Ishikawa (cell line): ENCODE measurements around the gene LAMA1.

Experiments
- CEBPB ChIP-seq: IDR thresholded peaks from 2 replicates; pipeline ENCODE4 v1.6.1; 2012
- EGR1 ChIP-seq: IDR thresholded peaks from 2 replicates; pipeline ENCODE4 v1.6.1; 2012
- EP300 ChIP-seq: IDR thresholded peaks from 2 replicates; pipeline ENCODE4 v1.6.1; 2012; ENCODE audit warnings: borderline replicate concordance
- NFIC ChIP-seq: IDR thresholded peaks from 2 replicates; pipeline ENCODE4 v1.6.1; 2012
- TEAD4 ChIP-seq: IDR thresholded peaks from 2 replicates; pipeline ENCODE4 v1.6.1; 2012
- YY1 ChIP-seq: IDR thresholded peaks from 2 replicates; pipeline ENCODE4 v1.6.1; 2012; ENCODE audit warnings: low read depth
- ZBTB7A ChIP-seq: IDR thresholded peaks from 2 replicates; pipeline ENCODE4 v1.6.1; 2012; ENCODE audit warnings: low read depth
- TF ChIP-seq, protein P1 (sequence below): IDR thresholded peaks from 2 replicates; pipeline ENCODE4 v1.6.1; 2012; ENCODE audit warnings: low read depth, mild to moderate bottlenecking

DNA sequence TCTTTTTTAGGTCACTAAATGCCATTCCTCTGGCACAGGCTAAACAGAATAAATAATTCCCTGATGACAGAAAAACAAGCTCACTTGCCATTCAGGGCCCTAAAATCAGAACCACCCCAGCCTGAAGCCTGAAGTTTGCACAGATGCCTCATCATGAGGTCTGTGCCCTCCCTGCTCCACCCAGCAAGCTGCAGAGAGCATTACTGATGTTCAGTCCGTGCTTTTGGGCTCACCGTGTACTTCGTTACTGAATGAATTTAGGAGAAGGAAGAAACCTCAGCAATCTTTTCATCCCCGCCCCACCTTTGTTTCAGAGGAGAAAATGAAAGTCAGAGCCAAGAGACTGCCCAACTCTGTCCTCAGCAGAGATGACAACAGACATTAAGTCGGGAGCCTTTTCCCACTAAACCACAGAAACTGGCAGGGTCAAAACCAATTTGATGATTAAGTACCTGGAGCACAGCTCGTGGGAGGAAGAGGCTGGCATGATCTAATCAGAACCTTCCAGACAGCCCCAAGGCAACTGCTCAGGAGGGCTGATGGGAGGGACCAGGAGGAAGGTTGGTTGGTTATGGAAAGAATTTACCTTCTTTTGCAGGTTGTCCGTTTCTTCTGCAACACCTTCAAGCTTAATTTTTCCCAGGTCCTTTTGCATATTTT lies 122.7 kb downstream of the LAMA1 start:
- TF ChIP-seq TEAD4 (no peak), EP300 (no peak), YY1 (no peak), EGR1 (no peak), NFIC (no peak), ZBTB7A (no peak), CEBPB (no peak)
- TF ChIP-seq, protein P1, sequence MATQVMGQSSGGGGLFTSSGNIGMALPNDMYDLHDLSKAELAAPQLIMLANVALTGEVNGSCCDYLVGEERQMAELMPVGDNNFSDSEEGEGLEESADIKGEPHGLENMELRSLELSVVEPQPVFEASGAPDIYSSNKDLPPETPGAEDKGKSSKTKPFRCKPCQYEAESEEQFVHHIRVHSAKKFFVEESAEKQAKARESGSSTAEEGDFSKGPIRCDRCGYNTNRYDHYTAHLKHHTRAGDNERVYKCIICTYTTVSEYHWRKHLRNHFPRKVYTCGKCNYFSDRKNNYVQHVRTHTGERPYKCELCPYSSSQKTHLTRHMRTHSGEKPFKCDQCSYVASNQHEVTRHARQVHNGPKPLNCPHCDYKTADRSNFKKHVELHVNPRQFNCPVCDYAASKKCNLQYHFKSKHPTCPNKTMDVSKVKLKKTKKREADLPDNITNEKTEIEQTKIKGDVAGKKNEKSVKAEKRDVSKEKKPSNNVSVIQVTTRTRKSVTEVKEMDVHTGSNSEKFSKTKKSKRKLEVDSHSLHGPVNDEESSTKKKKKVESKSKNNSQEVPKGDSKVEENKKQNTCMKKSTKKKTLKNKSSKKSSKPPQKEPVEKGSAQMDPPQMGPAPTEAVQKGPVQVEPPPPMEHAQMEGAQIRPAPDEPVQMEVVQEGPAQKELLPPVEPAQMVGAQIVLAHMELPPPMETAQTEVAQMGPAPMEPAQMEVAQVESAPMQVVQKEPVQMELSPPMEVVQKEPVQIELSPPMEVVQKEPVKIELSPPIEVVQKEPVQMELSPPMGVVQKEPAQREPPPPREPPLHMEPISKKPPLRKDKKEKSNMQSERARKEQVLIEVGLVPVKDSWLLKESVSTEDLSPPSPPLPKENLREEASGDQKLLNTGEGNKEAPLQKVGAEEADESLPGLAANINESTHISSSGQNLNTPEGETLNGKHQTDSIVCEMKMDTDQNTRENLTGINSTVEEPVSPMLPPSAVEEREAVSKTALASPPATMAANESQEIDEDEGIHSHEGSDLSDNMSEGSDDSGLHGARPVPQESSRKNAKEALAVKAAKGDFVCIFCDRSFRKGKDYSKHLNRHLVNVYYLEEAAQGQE = no peak
